ENCODE results near the gene YY1. TPM values are rescaled to one million over a fixed set of nuclear protein-coding genes. Genes with fewer than 3 reads are reported as not detected.
"Not testable (repeated sequence)": the region's sequence is repeated elsewhere in the genome, so short reads cannot be mapped to it uniquely, and the experiment has no call there.

YY1 gene
- total and polyA plus RNA-seq, 2 donors from 2014 or later = 34.2 to 60.4 TPM

- FAIRE-seq (no peak), DNase-seq (peak in 2 of 5 donors; percentile 47 to 50)
- H3K36me3 ChIP-seq (ENCODE audit: control insufficient read depth in 2 of 3, insufficient read depth in 3 of 3, low read length in 3 of 3) = peaks cover 0 to 6% (median 0%) of the 10 kb centered on the region in 3 donors
- H3K4me3 ChIP-seq (ENCODE audit: low read length in 3 of 3) = no peak overlapping the region
- H3K9me3 ChIP-seq (ENCODE audit: control insufficient read depth in 2 of 3, insufficient read depth in 1 of 3, low read length in 3 of 3) = no peaks in the 10 kb centered on the region
- no peak for TF ChIP-seq CTCF (IDR thresholded peaks at IDR 0.05; ENCODE audit: borderline replicate concordance, extremely low read depth, insufficient read depth)
- intact Hi-C loops (cut with DNase I) = no loop called here
- H3K27me3 ChIP-seq (ENCODE audit: control insufficient read depth, insufficient read depth, low read length) = no peaks in the 10 kb centered on the region
- no peak overlapping the region for H3K9ac ChIP-seq (ENCODE audit: low read length in 3 of 3)
- no peak overlapping the region for H3K27ac ChIP-seq (ENCODE audit: low read depth in 2 of 2, low read length in 2 of 2)
- H3K4me1 ChIP-seq (ENCODE audit: control insufficient read depth in 2 of 3, insufficient read depth in 2 of 3, low read depth in 1 of 3, low read length in 3 of 3) = peaks cover 0 to 28% (median 0%) of the 10 kb centered on the region in 3 donors
Measured at GRCh38 chr14:100287202-100287997, 48.5 kb downstream of the YY1 start.

GRCh38 chr14:100287998-100288295 lies 49.0 kb downstream of the YY1 start:
- FAIRE-seq; H3K27me3 ChIP-seq (ENCODE audit: control insufficient read depth, insufficient read depth, low read length); H3K4me3 ChIP-seq (ENCODE audit: low read length in 3 of 3); H3K27ac ChIP-seq (ENCODE audit: low read depth in 2 of 2, low read length in 2 of 2); H3K9ac ChIP-seq (ENCODE audit: low read length in 3 of 3); H3K36me3 ChIP-seq (ENCODE audit: control insufficient read depth in 2 of 3, insufficient read depth in 3 of 3, low read length in 3 of 3); H3K9me3 ChIP-seq (ENCODE audit: control insufficient read depth in 2 of 3, insufficient read depth in 1 of 3, low read length in 3 of 3); intact Hi-C loops (cut with DNase I): not testable (repeated sequence)
- peak in 1 of 5 donors; percentile 40 for DNase-seq
- H3K4me1 ChIP-seq (ENCODE audit: control insufficient read depth in 2 of 3, insufficient read depth in 2 of 3, low read depth in 1 of 3, low read length in 3 of 3) = peaks cover 0 to 23% (median 0%) of the 10 kb centered on the region in 3 donors

GRCh38 chr14:100288382-100289185 lies 49.6 kb downstream of the YY1 start:
- intact Hi-C loops (cut with DNase I) = no loop called here
- Histone ChIP-seq H3K27me3 (ENCODE audit: control insufficient read depth, insufficient read depth, low read length) (no peaks in the 10 kb centered on the region), H3K9ac (ENCODE audit: low read length in 3 of 3) (no peak overlapping the region), H3K9me3 (ENCODE audit: control insufficient read depth in 2 of 3, insufficient read depth in 1 of 3, low read length in 3 of 3) (no peaks in the 10 kb centered on the region), H3K27ac (ENCODE audit: low read depth in 2 of 2, low read length in 2 of 2) (no peak overlapping the region), H3K4me1 (ENCODE audit: control insufficient read depth in 2 of 3, insufficient read depth in 2 of 3, low read depth in 1 of 3, low read length in 3 of 3) (peaks cover 0 to 23% (median 0%) of the 10 kb centered on the region in 3 donors), H3K4me3 (ENCODE audit: low read length in 3 of 3) (no peak overlapping the region), H3K36me3 (ENCODE audit: control insufficient read depth in 2 of 3, insufficient read depth in 3 of 3, low read length in 3 of 3) (peaks cover 0 to 9% (median 0%) of the 10 kb centered on the region in 3 donors)
- no peak for FAIRE-seq
- no peak for TF ChIP-seq CTCF (IDR thresholded peaks at IDR 0.05; ENCODE audit: borderline replicate concordance, extremely low read depth, insufficient read depth)
- peak in 2 of 5 donors; percentile 37 to 47 for DNase-seq
